COLO829 (cell line): ENCODE data around the gene KRTAP5-10.
A peak's percentile ranks its signal among the peaks of the same experiment; 100 is the strongest.
"Not testable (repeated sequence)": the region's sequence is repeated elsewhere in the genome, so short reads cannot be mapped to it uniquely, and the experiment has no call there.

Source experiments
- DNase-seq: peaks from one replicate; pipeline ENCODE4 v3.0.0; 2012; ENCODE audit warnings: low spot score

Gene KRTAP5-10

DNA sequence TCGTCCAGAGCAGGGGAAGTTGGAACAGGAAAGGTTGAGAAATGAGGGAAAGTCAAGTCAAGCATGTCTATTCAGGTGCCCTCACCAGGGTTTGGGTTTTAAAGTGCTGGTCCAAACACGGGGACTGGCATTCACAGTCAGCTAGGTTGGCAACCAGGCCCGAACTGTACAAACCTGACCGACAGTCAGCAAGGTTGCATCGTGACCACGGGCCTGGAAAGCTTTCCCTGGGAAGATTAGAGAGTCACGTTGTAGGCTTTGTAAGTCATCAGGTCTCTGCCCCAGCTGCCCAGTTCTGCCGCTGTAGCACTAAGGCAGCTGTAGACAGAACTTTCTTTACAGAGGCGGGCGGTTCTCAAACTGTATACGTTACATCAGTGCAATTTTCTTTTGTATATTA lies 7.4 kb downstream of the KRTAP5-10 start:
- DNase-seq = no peak

- no peak for DNase-seq
Measured at GRCh38 chr11:71574418-71574817, 9.1 kb downstream of the KRTAP5-10 start.

DNA sequence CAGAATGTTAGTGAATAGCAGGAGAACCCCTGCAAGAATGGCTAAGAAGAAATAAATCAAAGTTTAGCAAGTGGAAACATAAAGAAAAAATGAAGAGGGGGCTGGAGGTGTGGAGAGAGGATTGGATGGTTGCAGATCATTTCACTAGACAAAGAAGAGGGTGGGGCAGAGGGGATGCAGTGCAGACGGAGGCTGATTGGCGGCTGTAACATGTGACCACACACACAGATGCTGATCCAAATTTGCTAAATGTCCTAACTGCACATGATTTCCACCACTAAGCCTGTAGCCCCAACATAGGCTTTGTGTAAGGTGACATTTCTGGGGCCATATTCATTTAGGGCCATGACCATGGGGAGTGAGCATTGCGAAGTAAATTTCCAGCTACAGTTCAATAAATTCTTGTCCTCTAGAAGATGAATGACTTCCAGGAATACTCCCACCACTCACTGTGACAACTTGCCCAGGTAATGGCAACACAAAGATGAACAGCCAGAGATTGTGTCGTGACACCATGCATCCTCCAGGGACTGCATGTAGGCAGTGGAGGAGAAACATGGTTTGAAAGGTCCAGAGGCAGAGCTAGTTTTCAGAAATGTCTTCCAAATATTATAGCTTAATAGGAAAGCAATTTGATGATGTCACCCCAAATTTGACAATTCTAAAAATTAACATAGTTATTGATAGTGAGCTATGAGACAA lies 10.5 kb downstream of the KRTAP5-10 start:
- DNase-seq = no peak

DNA sequence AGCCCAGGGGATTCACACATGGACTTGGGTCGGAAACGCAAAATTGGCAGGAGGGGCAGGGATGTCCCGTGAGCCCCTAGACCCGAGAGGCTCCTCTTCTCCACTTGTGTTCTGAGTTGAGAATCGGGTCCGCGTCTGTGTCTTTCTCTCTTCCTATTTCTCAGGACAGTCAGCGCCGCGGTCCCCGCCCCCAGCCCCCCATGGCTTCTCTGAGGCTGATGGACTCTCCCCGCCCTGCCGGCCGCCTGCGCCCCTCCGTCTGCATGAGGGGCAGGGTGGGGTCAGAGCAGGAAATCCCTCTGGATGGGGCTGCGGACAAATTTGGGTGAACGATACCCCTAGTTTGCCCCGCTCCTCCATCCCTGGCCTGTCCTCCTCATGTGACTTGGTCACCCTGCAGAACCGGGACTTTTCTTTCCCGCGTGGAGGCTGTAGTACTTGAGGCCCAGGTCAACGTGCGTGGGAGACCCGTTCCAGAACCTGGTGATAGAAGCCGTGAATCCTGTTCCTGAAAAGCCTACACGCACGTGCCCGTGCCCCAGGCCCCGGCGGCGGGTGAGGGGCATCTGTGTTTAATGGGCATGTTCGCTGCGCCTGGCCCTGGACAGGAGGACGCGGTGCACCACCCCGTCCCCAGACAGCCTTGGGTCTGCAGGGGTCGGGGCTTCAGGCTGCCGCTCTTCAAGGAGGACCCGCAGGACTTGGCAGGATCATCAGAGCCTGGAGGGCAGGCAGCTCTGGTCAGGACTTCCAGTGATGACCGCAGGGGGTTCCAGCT lies 11.5 kb downstream of the KRTAP5-10 start:
- not testable (repeated sequence) for DNase-seq

GRCh38 chr11:71577469-71578004 lies 12.2 kb downstream of the KRTAP5-10 start:
- DNase-seq = no peak

GRCh38 chr11:71579513-71579912 lies 14.2 kb downstream of the KRTAP5-10 start:
- DNase-seq = not testable (repeated sequence)

DNA sequence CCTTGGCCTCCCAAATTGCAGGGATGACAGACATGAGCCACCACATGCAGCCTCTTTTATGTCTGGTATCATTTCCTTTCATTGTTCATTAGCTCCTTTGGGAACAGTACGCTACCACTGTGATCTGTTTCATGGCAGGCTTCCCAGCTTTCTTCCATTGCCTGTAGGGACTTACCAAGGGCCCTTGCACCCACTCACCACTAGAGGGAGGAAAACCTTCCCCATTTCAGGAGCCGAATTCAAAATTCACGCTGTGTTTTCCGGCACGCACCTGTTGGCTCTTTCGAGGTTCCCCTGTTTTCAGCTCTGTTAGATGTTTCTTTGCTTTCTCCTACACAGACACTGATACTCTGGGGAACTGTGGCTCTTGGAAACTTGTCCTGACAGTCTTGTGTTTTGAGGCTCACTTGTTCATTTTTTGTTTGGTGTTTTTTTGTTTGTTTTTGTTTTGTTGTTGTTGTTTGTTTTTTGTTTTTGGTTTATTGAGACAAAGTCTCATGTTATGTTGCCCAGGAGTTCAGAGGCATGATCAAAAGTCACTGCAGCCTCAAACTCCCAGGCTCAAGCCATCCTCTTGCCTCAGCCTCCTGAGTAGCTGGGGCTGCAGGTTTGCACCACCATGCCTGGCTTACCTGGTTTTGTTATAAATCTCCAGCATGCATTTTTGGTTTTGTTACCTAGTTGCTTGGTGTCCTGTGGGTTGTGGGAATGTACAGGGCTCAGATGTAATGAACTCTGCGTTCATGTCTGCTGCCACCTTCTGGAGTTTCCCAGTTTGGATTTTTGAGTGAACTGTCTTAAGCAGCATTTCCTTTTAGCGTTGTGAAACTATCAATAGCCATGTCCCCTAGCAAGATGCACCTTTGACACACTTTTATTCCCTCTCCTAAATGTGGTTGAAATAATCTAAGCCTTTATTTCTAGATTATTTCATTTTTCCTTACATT lies 15.0 kb downstream of the KRTAP5-10 start:
- peak; percentile 61 for DNase-seq

DNA sequence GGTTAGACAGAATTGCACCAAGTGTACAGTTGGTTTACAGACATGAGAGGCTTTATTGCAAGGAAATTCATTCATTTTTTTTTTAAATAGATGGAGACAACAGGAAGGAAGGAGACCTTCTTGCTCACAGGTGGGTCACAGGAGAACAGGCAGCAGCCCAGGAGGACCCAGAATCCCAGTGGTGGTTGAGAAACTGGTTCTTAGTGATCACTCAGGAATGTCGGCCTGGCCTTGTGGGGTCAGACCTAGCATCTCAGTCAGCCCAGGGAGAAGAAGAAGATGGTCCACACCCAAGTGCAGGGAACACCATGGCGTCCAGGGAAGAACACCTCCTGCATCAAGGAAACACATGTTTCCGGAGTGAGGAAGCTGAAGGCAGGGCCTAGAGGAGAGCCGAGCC lies 16.5 kb downstream of the KRTAP5-10 start:
- no peak for DNase-seq

GRCh38 chr11:71582309-71582895 lies 17.0 kb downstream of the KRTAP5-10 start, which contains the start of gene KRTAP5-11:
Gene KRTAP5-11, minus strand, starts transcription at chr11:71582875. Its CDS starts 38 bp downstream, at chr11:71582837.
- no peak for DNase-seq

DNA sequence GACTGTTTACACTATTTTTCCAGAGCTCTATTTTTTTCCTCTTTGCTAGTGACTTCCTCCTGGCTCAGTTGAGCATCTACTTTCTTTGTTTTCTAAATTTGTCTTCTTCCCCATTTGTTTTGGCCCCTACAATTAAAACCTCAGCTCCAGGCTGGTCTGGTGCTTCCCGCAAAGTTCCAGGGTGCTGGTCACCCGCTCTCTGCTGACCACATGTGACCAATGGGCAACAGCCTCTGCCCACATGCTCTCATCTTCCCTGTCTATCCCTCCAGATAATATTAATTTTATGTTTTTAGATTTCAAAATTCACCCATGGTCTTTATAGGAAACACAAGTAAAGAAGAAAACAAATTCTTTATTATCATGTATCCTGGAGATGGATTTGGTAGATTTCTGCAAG lies 17.6 kb downstream of the KRTAP5-10 start:
- not testable (repeated sequence) for DNase-seq

- DNase-seq = not testable (repeated sequence)
Measured at GRCh38 chr11:71585673-71586072, 20.3 kb downstream of the KRTAP5-10 start.

GRCh38 chr11:71588314-71588713 lies 23.0 kb downstream of the KRTAP5-10 start:
- DNase-seq = peak; percentile 10

DNA sequence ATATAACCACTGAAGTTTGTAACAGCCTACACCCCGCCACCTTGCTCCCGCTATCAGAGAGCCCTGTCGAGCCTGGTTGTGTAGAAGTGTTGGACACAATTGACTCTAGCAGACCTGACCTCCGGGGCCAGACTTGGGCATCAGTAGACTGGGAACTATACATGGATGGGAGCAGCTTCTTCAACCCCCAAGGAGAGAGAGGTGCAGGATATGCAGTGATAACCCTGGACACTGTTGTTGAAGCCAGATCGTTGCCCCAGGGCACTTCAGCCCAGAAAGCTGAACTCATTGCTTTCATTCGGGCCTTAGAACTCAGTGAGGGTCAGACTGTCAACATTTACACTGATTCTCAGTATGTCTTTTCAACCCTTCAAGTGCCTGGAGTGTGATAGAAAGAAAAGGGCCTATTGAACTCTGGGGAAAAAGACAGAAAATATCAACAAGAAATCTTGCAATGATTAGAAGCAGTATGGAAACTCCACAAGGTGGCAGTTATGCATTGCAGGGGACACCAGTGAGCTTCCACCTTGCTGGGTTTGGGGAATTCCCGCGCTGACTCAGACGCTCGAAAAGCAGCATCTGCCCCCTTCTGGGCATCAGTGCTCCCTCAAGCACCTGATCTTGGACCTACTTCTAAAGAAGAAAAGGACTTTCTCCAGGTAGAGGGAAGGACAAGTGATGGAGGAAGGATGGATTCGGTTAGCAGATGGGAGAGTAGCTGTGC lies 23.6 kb downstream of the KRTAP5-10 start:
- DNase-seq = not testable (repeated sequence)

- not testable (repeated sequence) for DNase-seq
Measured at GRCh38 chr11:71589546-71589920, 24.2 kb downstream of the KRTAP5-10 start.

DNA sequence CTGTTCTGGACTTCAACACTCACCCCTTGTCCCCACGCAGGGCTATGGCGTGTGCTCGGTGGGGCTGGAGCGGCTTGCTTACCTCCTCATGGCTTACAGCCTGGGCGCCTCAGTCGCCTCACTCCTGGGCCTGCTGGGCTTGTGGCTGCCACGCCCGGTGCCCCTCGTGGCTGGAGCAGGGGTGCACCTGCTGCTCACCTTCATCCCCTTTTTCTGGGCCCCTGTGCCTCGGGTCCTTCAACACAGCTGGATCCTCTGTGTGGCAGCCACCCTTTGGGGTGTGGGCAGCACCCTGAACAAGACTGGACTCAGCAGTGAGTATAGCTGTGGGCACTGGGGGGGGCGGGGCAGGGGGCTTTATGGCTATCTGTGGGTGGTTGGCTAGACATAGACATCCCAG lies 37.9 kb downstream of the KRTAP5-10 start:
- not testable (repeated sequence) for DNase-seq

- DNase-seq = not testable (repeated sequence)
Measured at GRCh38 chr11:71604798-71605488, 39.6 kb downstream of the KRTAP5-10 start.

DNA sequence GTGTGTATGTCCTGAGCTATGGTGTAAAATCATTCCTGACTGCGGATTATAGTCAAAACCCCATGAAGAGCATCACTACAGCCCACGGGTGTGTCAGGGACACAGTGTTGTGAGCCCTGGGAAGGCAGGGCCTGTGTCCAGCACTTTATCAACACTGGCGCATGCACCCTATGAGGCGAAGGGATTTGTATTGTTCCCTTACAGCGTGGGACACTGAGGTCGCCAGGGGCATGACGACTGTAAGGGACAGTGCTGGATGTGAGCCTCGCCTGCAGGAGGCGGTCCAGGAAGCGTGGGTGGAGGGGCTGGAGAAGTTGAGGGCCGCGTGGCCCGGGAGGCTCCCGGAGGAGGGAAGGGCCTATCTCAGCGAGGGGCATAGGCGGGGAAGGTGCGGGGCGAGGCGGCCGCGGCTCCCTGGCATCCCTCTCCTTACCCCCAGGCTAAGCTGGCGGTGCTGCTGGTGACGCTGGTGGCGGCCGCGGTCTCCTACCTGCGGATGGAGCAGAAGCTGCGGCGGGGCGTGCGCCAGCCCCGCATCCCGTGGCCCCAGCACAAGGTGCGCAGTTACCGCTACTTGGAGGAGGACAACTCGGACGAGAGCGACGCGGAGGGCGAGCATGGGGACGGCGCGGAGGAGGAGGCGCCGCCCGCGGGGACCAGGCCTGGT lies 41.6 kb downstream of the KRTAP5-10 start:
- not testable (repeated sequence) for DNase-seq

DNA sequence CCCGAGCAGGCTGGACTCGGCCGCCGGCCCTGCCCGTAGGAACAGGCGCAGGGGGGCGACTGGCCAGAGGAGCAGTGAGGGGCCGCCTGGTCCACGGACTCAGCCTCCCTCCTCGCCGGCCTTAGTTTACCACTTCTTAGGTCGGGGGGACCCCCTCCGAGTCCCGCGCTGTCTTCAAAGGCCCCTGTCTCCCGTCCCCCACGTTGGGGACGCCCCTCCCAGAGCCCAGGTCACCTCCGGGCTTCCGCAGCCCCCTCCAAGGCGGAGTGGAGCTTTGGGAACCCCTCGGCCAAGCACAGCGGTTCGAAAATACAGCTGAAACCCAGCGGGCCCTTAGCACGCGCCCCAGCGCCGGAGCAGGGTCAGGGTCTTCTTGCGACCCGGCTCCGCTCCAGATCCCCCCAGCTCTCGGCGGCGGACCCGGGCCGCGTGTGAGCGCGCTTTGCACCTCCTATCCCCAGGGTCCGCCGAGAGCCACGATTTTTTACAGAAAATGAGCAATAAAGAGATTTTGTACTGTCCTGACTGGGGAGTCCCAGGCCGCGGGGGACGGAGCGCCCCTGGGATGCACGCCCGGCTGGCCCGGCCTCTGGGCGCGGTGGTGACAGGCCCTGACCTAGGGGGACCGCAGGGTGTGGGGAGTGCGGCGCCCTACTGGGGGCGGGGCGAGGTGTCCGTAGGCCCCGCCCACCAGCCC lies 42.3 kb downstream of the KRTAP5-10 start:
- not testable (repeated sequence) for DNase-seq

GRCh38 chr11:71608272-71608671 lies 42.9 kb downstream of the KRTAP5-10 start:
- not testable (repeated sequence) for DNase-seq
